Liver (tissue), 9 donors: ENCODE measurements around the gene CD59. TPM values are rescaled to one million over a fixed set of nuclear protein-coding genes. Genes with fewer than 3 reads are reported as not detected.

Experiments
- DNase-seq: peaks from one replicate; pipeline ENCODE4 v3.0.0-alpha.2; 2017; ENCODE audit warnings: low spot score
- H3K27ac ChIP-seq, 2 donors: one replicate each; pipeline ENCODE4 v1.7.0; 2013; ENCODE audit warnings: inconsistent platforms in 2 of 2, low read length in 2 of 2, control low read depth in 1 of 2, low read depth in 1 of 2, mild to moderate bottlenecking in 1 of 2
- H3K27me3 ChIP-seq, 4 donors: one replicate each; pipeline versions ENCODE4 v1.6.1 to v1.7.0; 2013; ENCODE audit warnings: low read length in 3 of 4, inconsistent platforms in 1 of 4, mild to moderate bottlenecking in 1 of 4, moderate library complexity in 1 of 4; ENCODE audit not compliant: control insufficient read depth in 4 of 4, insufficient read depth in 4 of 4
- H3K36me3 ChIP-seq, 4 donors: one replicate each; pipeline versions ENCODE4 v1.6.1 to v1.7.0; 2013; ENCODE audit warnings: low read length in 3 of 4, mild to moderate bottlenecking in 3 of 4, low read depth in 1 of 4, moderate library complexity in 1 of 4; ENCODE audit not compliant: control insufficient read depth in 4 of 4, insufficient read depth in 3 of 4
- H3K4me1 ChIP-seq, 4 donors: one replicate each; pipeline versions ENCODE4 v1.6.1 to v1.7.0; 2013; ENCODE audit warnings: low read length in 3 of 4, mild to moderate bottlenecking in 3 of 4, moderate library complexity in 1 of 4; ENCODE audit not compliant: control insufficient read depth in 4 of 4, insufficient read depth in 4 of 4
- H3K4me3 ChIP-seq, 3 donors: one replicate each; pipeline versions ENCODE4 v1.6.1 to v1.7.0; 2013; ENCODE audit warnings: low read length in 3 of 3, control low read depth in 1 of 3, low read depth in 1 of 3, mild to moderate bottlenecking in 1 of 3
- H3K9ac ChIP-seq, 2 donors: one replicate each; pipeline ENCODE4 v1.7.0; 2013; ENCODE audit warnings: low read length in 2 of 2, mild to moderate bottlenecking in 2 of 2, moderate library complexity in 2 of 2, control low read depth in 1 of 2, low read depth in 1 of 2
- H3K9me3 ChIP-seq, 4 donors: one replicate each; pipeline versions ENCODE4 v1.6.1 to v1.7.0; 2013; ENCODE audit warnings: low read length in 3 of 4; ENCODE audit not compliant: control insufficient read depth in 4 of 4
- FOXA1 ChIP-seq: IDR thresholded peaks from 2 replicates; pipeline ENCODE4 v1.6.1; 2016; ENCODE audit warnings: antibody characterized with exemption
- FOXA2 ChIP-seq: IDR thresholded peaks from 2 replicates; pipeline ENCODE4 v1.6.1; 2016; ENCODE audit warnings: antibody characterized with exemption
- HNF4A ChIP-seq, 2 donors: conservative IDR thresholded peaks; 2 replicates each; pipeline ENCODE4 v1.6.1; 2016; ENCODE audit warnings: antibody characterized with exemption in 2 of 2, mild to moderate bottlenecking in 2 of 2
- HNF4G ChIP-seq: IDR thresholded peaks from 2 replicates; pipeline ENCODE4 v1.6.1; 2016; ENCODE audit warnings: antibody characterized with exemption
- JUND ChIP-seq, 2 donors: IDR thresholded peaks; 2 replicates each; pipeline ENCODE4 v1.6.1; 2016; ENCODE audit warnings: antibody characterized with exemption in 2 of 2
- REST ChIP-seq: IDR thresholded peaks from 2 replicates; pipeline ENCODE4 v1.6.1; 2016; ENCODE audit warnings: antibody characterized with exemption, mild to moderate bottlenecking
- RXRA ChIP-seq, 2 donors: IDR thresholded peaks; 2 replicates each; pipeline ENCODE4 v1.6.1; 2017 to 2018; ENCODE audit warnings: antibody characterized with exemption in 2 of 2, mild to moderate bottlenecking in 1 of 2
- SP1 ChIP-seq: IDR thresholded peaks from 2 replicates; pipeline ENCODE4 v1.6.1; 2018; ENCODE audit warnings: antibody characterized with exemption, mild to moderate bottlenecking
- TAF1 ChIP-seq: conservative IDR thresholded peaks from 2 replicates; pipeline ENCODE4 v1.6.1; 2016; ENCODE audit warnings: antibody characterized with exemption, mild to moderate bottlenecking
- YY1 ChIP-seq: IDR thresholded peaks from 2 replicates; pipeline ENCODE4 v1.6.1; 2016; ENCODE audit warnings: antibody characterized with exemption, mild to moderate bottlenecking
- ZBTB33 ChIP-seq: IDR thresholded peaks from 2 replicates; pipeline ENCODE4 v1.6.1; 2016; ENCODE audit warnings: antibody characterized with exemption
- WGBS: extraction: QIAGEN DNeasy Blood & Tissue Kit; methylation state at CpG from one replicate; pipeline ENCODE4 v1.1.7; 2013; 5-methylcytosine and 5-hydroxymethylcytosine counted together
- polyA plus RNA-seq, 2 donors: library from polyadenylated mRNA; stranded (reverse) in 1 of 2; unstranded in 1 of 2; fragments of 200-250 nt in 1 of 2; fragments of >200 nt in 1 of 2; fragmentation: Nextera tagmentation in 1 of 2; extraction: Ambion mirVana in 1 of 2; gene quantifications; one replicate each; pipeline versions ENCODE4 v1.2.1 to v1.2.3, GENCODE V29; 2013 to 2015
- total RNA-seq, 2 donors: library from RNA; depleted of rRNA; stranded (reverse); fragments of >200 nt; gene quantifications; one replicate each; pipeline ENCODE4 v1.2.3, GENCODE V29; 2014
- TF ChIP-seq, protein P1 (sequence below): IDR thresholded peaks from 2 replicates; pipeline ENCODE4 v1.6.1; 2016; ENCODE audit warnings: antibody characterized with exemption
- donor health status: healthy.
- donor health status: healthy.
- donor health status: healthy.
- donor health status: healthy.
- donor health status: healthy.

CD59 gene
- total and polyA plus RNA-seq, 4 donors = 74.2 to 181 (median 130) TPM

- Histone ChIP-seq H3K27ac (peak overlapping the region; percentile 26 to 69), H3K4me1 (peaks cover 0 to 9% (median 7%) of the 10 kb centered on the region in 4 donors)
- 66% methylated on average over 1 of the region's 1 CpG for WGBS
Observed at GRCh38 chr11:33721426-33721825, 14.8 kb downstream of the CD59 start.

GRCh38 chr11:33719587-33719986 is 16.6 kb downstream of the CD59 start:
- DNase-seq = no peak

More at GRCh38 chr11:33721426-33721825, 14.8 kb downstream of the CD59 start:
- TF ChIP-seq YY1 (no peak), REST (no peak), FOXA2 (no peak), HNF4G (no peak), JUND (IDR thresholded peaks at IDR 0.05) (no peak), ZBTB33 (no peak), SP1 (no peak), RXRA (IDR thresholded peaks at IDR 0.05) (no peak)
- TF ChIP-seq, protein P1, sequence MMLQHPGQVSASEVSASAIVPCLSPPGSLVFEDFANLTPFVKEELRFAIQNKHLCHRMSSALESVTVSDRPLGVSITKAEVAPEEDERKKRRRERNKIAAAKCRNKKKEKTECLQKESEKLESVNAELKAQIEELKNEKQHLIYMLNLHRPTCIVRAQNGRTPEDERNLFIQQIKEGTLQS = no peak
- no peak for DNase-seq
- peaks cover 8 to 39% (median 24%) of the 10 kb centered on the region in 4 donors for H3K36me3 ChIP-seq
- H3K9ac ChIP-seq = no peak overlapping the region
- no peak overlapping the region for H3K4me3 ChIP-seq
- no peaks in the 10 kb centered on the region for H3K27me3 ChIP-seq
- H3K9me3 ChIP-seq = no peaks in the 10 kb centered on the region

More at GRCh38 chr11:33719587-33719986, 16.6 kb downstream of the CD59 start:
- H3K4me1 ChIP-seq = peaks cover 0 to 9% (median 6%) of the 10 kb centered on the region in 4 donors
- H3K36me3 ChIP-seq = peaks cover 8 to 40% (median 31%) of the 10 kb centered on the region in 4 donors
- H3K27me3 ChIP-seq = no peaks in the 10 kb centered on the region
- H3K4me3 ChIP-seq = no peak overlapping the region
- H3K9ac ChIP-seq = no peak overlapping the region
- no peak for TF ChIP-seq SP1
- TF ChIP-seq ZBTB33 = no peak
- TF ChIP-seq, protein P1 = no peak
- TF ChIP-seq HNF4G = no peak
- no peak for TF ChIP-seq FOXA1
- no peak for TF ChIP-seq HNF4A (conservative IDR thresholded peaks at IDR 0.05)
- no peak for TF ChIP-seq JUND (IDR thresholded peaks at IDR 0.05)
- no peak for TF ChIP-seq TAF1
- TF ChIP-seq FOXA2 = no peak
- TF ChIP-seq RXRA (IDR thresholded peaks at IDR 0.05) = no peak
- WGBS = 87% methylated on average over 5 of the region's 5 CpGs
- H3K9me3 ChIP-seq = no peaks in the 10 kb centered on the region
- no peak overlapping the region for H3K27ac ChIP-seq
